Liver (tissue), 9 donors: ENCODE data around the gene CFAP157. TPM values are rescaled to one million over a fixed set of nuclear protein-coding genes. Genes with fewer than 3 reads are reported as not detected.

Experiments
- DNase-seq: peaks from one replicate; pipeline ENCODE4 v3.0.0-alpha.2; 2017; ENCODE audit warnings: low spot score
- H3K27ac ChIP-seq, 2 donors: one replicate each; pipeline ENCODE4 v1.7.0; 2013; ENCODE audit warnings: inconsistent platforms in 2 of 2, low read length in 2 of 2, control low read depth in 1 of 2, low read depth in 1 of 2, mild to moderate bottlenecking in 1 of 2
- H3K27me3 ChIP-seq, 4 donors: one replicate each; pipeline versions ENCODE4 v1.6.1 to v1.7.0; 2013; ENCODE audit warnings: low read length in 3 of 4, inconsistent platforms in 1 of 4, mild to moderate bottlenecking in 1 of 4, moderate library complexity in 1 of 4; ENCODE audit not compliant: control insufficient read depth in 4 of 4, insufficient read depth in 4 of 4
- H3K36me3 ChIP-seq, 4 donors: one replicate each; pipeline versions ENCODE4 v1.6.1 to v1.7.0; 2013; ENCODE audit warnings: low read length in 3 of 4, mild to moderate bottlenecking in 3 of 4, low read depth in 1 of 4, moderate library complexity in 1 of 4; ENCODE audit not compliant: control insufficient read depth in 4 of 4, insufficient read depth in 3 of 4
- H3K4me1 ChIP-seq, 4 donors: one replicate each; pipeline versions ENCODE4 v1.6.1 to v1.7.0; 2013; ENCODE audit warnings: low read length in 3 of 4, mild to moderate bottlenecking in 3 of 4, moderate library complexity in 1 of 4; ENCODE audit not compliant: control insufficient read depth in 4 of 4, insufficient read depth in 4 of 4
- H3K4me3 ChIP-seq, 3 donors: one replicate each; pipeline versions ENCODE4 v1.6.1 to v1.7.0; 2013; ENCODE audit warnings: low read length in 3 of 3, control low read depth in 1 of 3, low read depth in 1 of 3, mild to moderate bottlenecking in 1 of 3
- H3K9ac ChIP-seq, 2 donors: one replicate each; pipeline ENCODE4 v1.7.0; 2013; ENCODE audit warnings: low read length in 2 of 2, mild to moderate bottlenecking in 2 of 2, moderate library complexity in 2 of 2, control low read depth in 1 of 2, low read depth in 1 of 2
- H3K9me3 ChIP-seq, 4 donors: one replicate each; pipeline versions ENCODE4 v1.6.1 to v1.7.0; 2013; ENCODE audit warnings: low read length in 3 of 4; ENCODE audit not compliant: control insufficient read depth in 4 of 4
- FOXA1 ChIP-seq: IDR thresholded peaks from 2 replicates; pipeline ENCODE4 v1.6.1; 2016; ENCODE audit warnings: antibody characterized with exemption
- HNF4G ChIP-seq: IDR thresholded peaks from 2 replicates; pipeline ENCODE4 v1.6.1; 2016; ENCODE audit warnings: antibody characterized with exemption
- RAD21 ChIP-seq, 2 donors: IDR thresholded peaks; 2 replicates each; pipeline ENCODE4 v1.6.1; 2016; ENCODE audit warnings: antibody characterized with exemption in 2 of 2, mild to moderate bottlenecking in 2 of 2
- RXRA ChIP-seq, 2 donors: IDR thresholded peaks; 2 replicates each; pipeline ENCODE4 v1.6.1; 2017 to 2018; ENCODE audit warnings: antibody characterized with exemption in 2 of 2, mild to moderate bottlenecking in 1 of 2
- TAF1 ChIP-seq: conservative IDR thresholded peaks from 2 replicates; pipeline ENCODE4 v1.6.1; 2016; ENCODE audit warnings: antibody characterized with exemption, mild to moderate bottlenecking
- YY1 ChIP-seq: IDR thresholded peaks from 2 replicates; pipeline ENCODE4 v1.6.1; 2016; ENCODE audit warnings: antibody characterized with exemption, mild to moderate bottlenecking
- WGBS: extraction: QIAGEN DNeasy Blood & Tissue Kit; methylation state at CpG from one replicate; pipeline ENCODE4 v1.1.7; 2013; 5-methylcytosine and 5-hydroxymethylcytosine counted together
- polyA plus RNA-seq, 2 donors: library from polyadenylated mRNA; stranded (reverse) in 1 of 2; unstranded in 1 of 2; fragments of 200-250 nt in 1 of 2; fragments of >200 nt in 1 of 2; fragmentation: Nextera tagmentation in 1 of 2; extraction: Ambion mirVana in 1 of 2; gene quantifications; one replicate each; pipeline versions ENCODE4 v1.2.1 to v1.2.3, GENCODE V29; 2013 to 2015
- total RNA-seq, 2 donors: library from RNA; depleted of rRNA; stranded (reverse); fragments of >200 nt; gene quantifications; one replicate each; pipeline ENCODE4 v1.2.3, GENCODE V29; 2014
- TF ChIP-seq, protein P1 (sequence below): fragments of 150-350 bp; IDR thresholded peaks from 2 replicates; pipeline ENCODE4 v1.5.1; 2017; ENCODE audit warnings: improper control_type of control experiment, low read depth, low read length; ENCODE audit not compliant: missing input control
- TF ChIP-seq, protein P2 (sequence below): IDR thresholded peaks from 2 replicates; pipeline ENCODE4 v1.6.1; 2016; ENCODE audit warnings: antibody characterized with exemption
- TF ChIP-seq, protein P3 (sequence below): IDR thresholded peaks from 2 replicates; pipeline ENCODE4 v1.6.1; 2016; ENCODE audit warnings: antibody characterized with exemption
- TF ChIP-seq, protein P4 (sequence below): IDR thresholded peaks from 2 replicates; pipeline ENCODE4 v1.6.1; 2016; ENCODE audit warnings: antibody characterized with exemption
- donor health status: healthy.
- donor health status: healthy.
- donor health status: healthy.
- donor health status: healthy.
- donor health status: healthy.

CFAP157 gene
- total and polyA plus RNA-seq, 4 donors, result 0.07 to 0.22 TPM; not detected in 2

DNA sequence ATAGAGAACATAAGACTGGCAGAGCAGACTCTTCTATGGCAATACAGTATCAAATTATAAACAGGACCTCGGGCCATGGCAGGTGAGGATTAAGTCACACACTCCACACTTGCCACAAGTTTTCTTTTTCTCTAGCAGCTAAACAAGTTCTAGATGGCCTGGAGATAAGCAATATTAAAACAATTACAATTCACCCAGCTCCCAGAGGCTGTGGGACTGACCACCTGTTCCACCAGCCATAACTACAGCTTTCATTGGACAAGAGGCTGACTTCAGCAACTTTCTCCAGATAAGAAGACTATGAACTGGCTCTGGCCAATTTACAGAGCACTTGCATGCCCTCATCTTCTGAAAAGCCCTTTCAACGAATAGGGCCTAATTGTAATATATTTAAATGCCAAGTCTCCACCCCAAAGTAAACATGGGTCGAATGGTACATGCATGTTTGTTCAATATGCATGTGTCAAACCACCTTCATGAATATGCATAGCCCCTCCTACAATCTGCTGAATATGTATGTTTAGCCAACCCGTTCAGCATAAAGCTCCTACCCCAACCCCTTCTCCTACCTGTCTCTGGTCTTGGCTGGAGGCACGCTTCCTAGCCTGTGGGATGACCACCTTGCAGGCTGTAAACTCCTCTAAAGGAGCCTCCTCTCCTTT lies 6.1 kb upstream of the CFAP157 start:
- H3K4me3 ChIP-seq, result no peak overlapping the region
- H3K36me3 ChIP-seq, result no peaks in the 10 kb centered on the region
- no peak overlapping the region for H3K9ac ChIP-seq
- no peak for DNase-seq
- H3K9me3 ChIP-seq, result no peaks in the 10 kb centered on the region
- H3K27ac ChIP-seq, result no peak overlapping the region
- no peaks in the 10 kb centered on the region for H3K27me3 ChIP-seq
- WGBS, result 78% methylated on average over 5 of the region's 5 CpGs
- peaks cover 2 to 6% (median 3%) of the 10 kb centered on the region in 4 donors for H3K4me1 ChIP-seq
- TF ChIP-seq FOXA1 (no peak), RAD21 (IDR thresholded peaks at IDR 0.05) (no peak), YY1 (no peak), RXRA (IDR thresholded peaks at IDR 0.05) (no peak)
- TF ChIP-seq, protein P1, sequence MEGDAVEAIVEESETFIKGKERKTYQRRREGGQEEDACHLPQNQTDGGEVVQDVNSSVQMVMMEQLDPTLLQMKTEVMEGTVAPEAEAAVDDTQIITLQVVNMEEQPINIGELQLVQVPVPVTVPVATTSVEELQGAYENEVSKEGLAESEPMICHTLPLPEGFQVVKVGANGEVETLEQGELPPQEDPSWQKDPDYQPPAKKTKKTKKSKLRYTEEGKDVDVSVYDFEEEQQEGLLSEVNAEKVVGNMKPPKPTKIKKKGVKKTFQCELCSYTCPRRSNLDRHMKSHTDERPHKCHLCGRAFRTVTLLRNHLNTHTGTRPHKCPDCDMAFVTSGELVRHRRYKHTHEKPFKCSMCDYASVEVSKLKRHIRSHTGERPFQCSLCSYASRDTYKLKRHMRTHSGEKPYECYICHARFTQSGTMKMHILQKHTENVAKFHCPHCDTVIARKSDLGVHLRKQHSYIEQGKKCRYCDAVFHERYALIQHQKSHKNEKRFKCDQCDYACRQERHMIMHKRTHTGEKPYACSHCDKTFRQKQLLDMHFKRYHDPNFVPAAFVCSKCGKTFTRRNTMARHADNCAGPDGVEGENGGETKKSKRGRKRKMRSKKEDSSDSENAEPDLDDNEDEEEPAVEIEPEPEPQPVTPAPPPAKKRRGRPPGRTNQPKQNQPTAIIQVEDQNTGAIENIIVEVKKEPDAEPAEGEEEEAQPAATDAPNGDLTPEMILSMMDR, result no peak

DNA sequence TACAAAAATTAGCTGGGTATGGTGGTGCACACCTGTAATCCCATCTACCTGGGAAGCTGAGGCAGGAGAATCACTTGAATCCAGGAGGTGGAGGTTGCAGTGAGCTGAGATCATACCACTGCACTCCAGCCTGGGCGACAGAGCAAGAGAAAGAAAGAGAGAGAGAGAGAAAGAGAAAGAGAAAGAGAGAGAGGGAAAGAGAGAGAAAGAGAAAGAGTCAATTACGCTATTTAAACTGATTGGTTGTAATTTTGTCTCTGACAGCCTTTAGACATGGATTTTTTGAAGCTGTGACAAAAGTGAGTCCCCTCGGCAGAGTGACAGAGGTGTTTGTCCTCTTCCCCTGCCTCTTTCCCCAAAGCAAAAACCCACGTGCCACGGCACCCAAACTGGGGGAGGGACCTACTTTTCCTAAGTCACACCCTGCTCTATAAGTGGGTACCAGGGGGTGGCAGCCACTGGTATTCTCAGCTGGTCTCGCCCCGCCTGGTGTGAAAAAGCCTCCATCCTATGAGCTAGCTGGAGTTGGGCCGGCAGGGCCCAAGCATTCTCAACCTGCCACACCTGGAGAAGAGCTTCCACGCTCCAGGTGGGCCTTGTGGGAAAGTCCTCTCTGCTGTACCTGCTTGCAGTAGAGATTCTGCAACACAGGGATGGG lies 3.4 kb upstream of the CFAP157 start:
- no peaks in the 10 kb centered on the region for H3K36me3 ChIP-seq
- H3K9me3 ChIP-seq, result no peaks in the 10 kb centered on the region
- WGBS, result 81% methylated on average over 9 of the region's 9 CpGs
- peaks cover 2 to 6% (median 3%) of the 10 kb centered on the region in 4 donors for H3K4me1 ChIP-seq
- no peaks in the 10 kb centered on the region for H3K27me3 ChIP-seq
- TF ChIP-seq HNF4G, result no peak
- TF ChIP-seq FOXA1, result no peak
- no peak for TF ChIP-seq TAF1
- TF ChIP-seq, protein P2, sequence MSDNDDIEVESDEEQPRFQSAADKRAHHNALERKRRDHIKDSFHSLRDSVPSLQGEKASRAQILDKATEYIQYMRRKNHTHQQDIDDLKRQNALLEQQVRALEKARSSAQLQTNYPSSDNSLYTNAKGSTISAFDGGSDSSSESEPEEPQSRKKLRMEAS, result no peak
- TF ChIP-seq, protein P3, sequence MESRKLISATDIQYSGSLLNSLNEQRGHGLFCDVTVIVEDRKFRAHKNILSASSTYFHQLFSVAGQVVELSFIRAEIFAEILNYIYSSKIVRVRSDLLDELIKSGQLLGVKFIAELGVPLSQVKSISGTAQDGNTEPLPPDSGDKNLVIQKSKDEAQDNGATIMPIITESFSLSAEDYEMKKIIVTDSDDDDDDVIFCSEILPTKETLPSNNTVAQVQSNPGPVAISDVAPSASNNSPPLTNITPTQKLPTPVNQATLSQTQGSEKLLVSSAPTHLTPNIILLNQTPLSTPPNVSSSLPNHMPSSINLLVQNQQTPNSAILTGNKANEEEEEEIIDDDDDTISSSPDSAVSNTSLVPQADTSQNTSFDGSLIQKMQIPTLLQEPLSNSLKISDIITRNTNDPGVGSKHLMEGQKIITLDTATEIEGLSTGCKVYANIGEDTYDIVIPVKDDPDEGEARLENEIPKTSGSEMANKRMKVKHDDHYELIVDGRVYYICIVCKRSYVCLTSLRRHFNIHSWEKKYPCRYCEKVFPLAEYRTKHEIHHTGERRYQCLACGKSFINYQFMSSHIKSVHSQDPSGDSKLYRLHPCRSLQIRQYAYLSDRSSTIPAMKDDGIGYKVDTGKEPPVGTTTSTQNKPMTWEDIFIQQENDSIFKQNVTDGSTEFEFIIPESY, result no peak
- no peak for DNase-seq
- no peak overlapping the region for H3K27ac ChIP-seq
- no peak overlapping the region for H3K4me3 ChIP-seq
- H3K9ac ChIP-seq, result no peak overlapping the region

DNA sequence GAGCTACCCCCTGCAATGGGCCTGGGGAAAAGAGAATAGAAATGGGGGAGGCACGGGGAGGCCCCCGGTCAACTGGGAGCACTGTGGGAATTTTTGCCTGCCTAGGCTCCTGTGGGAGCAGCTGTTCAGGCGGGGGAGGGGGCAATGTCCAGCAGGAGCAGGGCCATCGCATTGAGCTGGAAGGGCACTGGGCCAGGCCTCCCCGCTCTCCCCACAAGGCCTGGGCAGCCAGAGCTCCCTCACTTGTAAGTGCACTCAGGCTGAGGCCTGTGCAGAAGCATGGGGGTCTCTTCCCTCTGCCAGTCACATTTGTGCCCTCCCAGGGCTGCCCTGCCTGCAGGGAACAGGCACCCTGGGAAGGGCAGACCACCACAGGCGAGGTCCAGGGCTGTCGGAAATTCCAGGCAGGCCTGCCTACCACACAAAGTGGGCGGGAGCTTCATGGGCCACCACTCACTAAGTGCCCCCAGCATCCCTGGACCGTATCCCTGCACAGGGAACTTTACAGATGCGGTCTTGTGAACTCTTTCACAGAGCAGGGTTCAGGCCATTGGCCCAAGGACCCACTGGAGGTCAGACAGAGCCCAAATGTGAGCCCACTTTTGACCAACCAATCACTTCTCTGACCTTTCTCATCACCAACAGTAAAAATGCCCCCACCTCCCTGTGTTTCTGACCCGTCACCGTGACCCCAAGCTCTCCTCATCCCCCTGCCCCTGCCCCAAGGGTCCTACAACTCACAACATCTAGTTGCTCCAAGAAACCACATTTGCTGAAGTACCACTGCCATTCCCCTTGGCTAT lies 1.0 kb upstream of the CFAP157 start:
- Histone ChIP-seq H3K9ac (no peak overlapping the region), H3K4me3 (no peak overlapping the region), H3K27ac (no peak overlapping the region), H3K9me3 (no peaks in the 10 kb centered on the region), H3K4me1 (no peaks in the 10 kb centered on the region), H3K27me3 (no peaks in the 10 kb centered on the region), H3K36me3 (no peaks in the 10 kb centered on the region)
- TF ChIP-seq, protein P4, sequence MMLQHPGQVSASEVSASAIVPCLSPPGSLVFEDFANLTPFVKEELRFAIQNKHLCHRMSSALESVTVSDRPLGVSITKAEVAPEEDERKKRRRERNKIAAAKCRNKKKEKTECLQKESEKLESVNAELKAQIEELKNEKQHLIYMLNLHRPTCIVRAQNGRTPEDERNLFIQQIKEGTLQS, result no peak
- no peak for DNase-seq
- 86% methylated on average over 12 of the region's 12 CpGs for WGBS
